Measurements from ENCODE around the gene ATCAY.

GRCh38 chr19:3932931-3933810, 52.7 kb downstream of the ATCAY start, which contains the start of gene NMRK2:
- no peak for TF ChIP-seq EZH2 (IDR thresholded peaks at IDR 0.05; ENCODE audit: insufficient read depth, poor library complexity, severe bottlenecking)
- no peak for TF ChIP-seq EZH2phosphoT487 (IDR thresholded peaks at IDR 0.05; ENCODE audit: insufficient read depth, low read depth)

Data from GM23248 (cell line).